NK-92 (cell line): Measurements from ENCODE around the gene GALK1.
"Not testable (repeated sequence)": the region's sequence is repeated elsewhere in the genome, so short reads cannot be mapped to it uniquely, and the experiment has no call there.

Experiments used
- DNase-seq: peaks from one replicate; lab custom pipeline; 2025; ENCODE audit not compliant: unreplicated experiment; lab: John Stamatoyannopoulos, UW

GALK1 gene

GRCh38 chr17:75764711-75765421 is at the start of gene GALK1:
GALK1 (minus strand) TSS chr17:75765192; CDS start chr17:75765136, 56 bp downstream.
- DNase-seq = no peak

GRCh38 chr17:75814021-75814395 is 49.0 kb upstream of the GALK1 start:
- no peak for DNase-seq

GRCh38 chr17:75813081-75814020 is 48.4 kb upstream of the GALK1 start:
- DNase-seq = no peak

GRCh38 chr17:75812096-75813013 is 47.4 kb upstream of the GALK1 start:
- no peak for DNase-seq

GRCh38 chr17:75811174-75811573 is 46.2 kb upstream of the GALK1 start:
- no peak for DNase-seq

GRCh38 chr17:75810756-75811155 is 45.8 kb upstream of the GALK1 start:
- not testable (repeated sequence) for DNase-seq

- DNase-seq = no peak
Observed at GRCh38 chr17:75810216-75810615, 45.2 kb upstream of the GALK1 start.

GRCh38 chr17:75809631-75810111 is 44.7 kb upstream of the GALK1 start:
- no peak for DNase-seq

GRCh38 chr17:75808905-75809621 is 44.1 kb upstream of the GALK1 start:
- DNase-seq = no peak

- DNase-seq = no peak
Observed at GRCh38 chr17:75808549-75808904, 43.5 kb upstream of the GALK1 start.

GRCh38 chr17:75807861-75808260 is 42.9 kb upstream of the GALK1 start:
- no peak for DNase-seq

GRCh38 chr17:75806822-75807500 is 42.0 kb upstream of the GALK1 start:
- no peak for DNase-seq

- DNase-seq = no peak
Observed at GRCh38 chr17:75803883-75804282, 38.9 kb upstream of the GALK1 start.

GRCh38 chr17:75799402-75799801 is 34.4 kb upstream of the GALK1 start:
- DNase-seq = no peak

- no peak for DNase-seq
Observed at GRCh38 chr17:75795820-75796607, 31.0 kb upstream of the GALK1 start.

GRCh38 chr17:75793460-75793859 is 28.5 kb upstream of the GALK1 start:
- DNase-seq = no peak

- DNase-seq = no peak
Observed at GRCh38 chr17:75791254-75791653, 26.3 kb upstream of the GALK1 start.

- DNase-seq = no peak
Observed at GRCh38 chr17:75785016-75785890, 20.3 kb upstream of the GALK1 start.
